Forelimb muscle (tissue), 1 donor: ENCODE measurements around the gene SLC8A3. TPM values are rescaled to one million over a fixed set of nuclear protein-coding genes. Genes with fewer than 3 reads are reported as not detected.

Experiments used
- DNase-seq: peaks from one replicate; pipeline ENCODE4 v3.0.0-alpha.2; 2013; ENCODE audit warnings: low read depth
- polyA plus RNA-seq: library from polyadenylated mRNA; unstranded; fragments of 120-200 nt; gene quantifications from one replicate; pipeline ENCODE4 v1.2.1, GENCODE V29; 2013; ENCODE audit not compliant: insufficient read length

The SLC8A3 gene
- polyA plus RNA-seq, 1 donor: 8.5 TPM

DNA sequence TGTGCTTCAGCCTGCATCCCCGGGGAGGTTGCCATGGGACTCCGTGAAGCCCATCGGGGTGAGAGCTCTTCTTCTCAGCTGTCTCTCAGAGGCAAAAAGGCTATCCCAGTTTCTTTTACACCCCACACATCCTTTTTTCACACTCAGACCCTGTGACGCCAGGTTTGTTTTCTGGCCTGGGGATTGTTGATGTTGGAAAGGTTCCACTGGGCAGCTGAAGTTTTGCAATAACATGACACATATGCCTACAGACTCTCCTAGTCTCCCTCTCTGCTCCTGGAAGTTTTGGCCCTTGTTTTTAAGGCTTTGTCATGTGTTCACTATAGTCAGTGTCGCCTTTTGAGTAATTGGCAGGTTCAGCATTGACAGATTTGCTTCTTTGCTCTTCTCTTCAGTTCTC is 190.9 kb downstream of the SLC8A3 start:
- DNase-seq: no peak

DNA sequence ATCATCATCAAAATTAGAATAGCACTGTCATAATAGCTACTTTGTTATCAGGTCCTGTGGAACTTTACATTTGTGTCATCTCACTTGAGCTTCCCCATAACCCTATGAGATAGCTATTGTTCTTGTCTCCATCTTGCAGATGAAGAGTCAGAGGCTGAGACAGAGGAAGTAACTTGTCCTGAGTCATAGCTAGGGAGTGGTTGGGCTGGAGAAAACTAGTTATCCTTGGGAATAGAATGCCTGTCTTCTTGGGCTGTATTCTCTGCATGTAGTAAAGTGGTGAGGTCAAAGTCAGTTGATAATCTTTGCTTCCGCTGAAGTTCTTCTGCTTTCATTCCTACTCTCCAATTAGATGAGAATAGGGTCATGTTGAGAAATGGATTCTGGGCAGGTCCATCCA is 192.5 kb downstream of the SLC8A3 start:
- no peak for DNase-seq

Other genes starting within 250 kb of the SLC8A3 start
- gene COX16, start 170.7 kb upstream of the SLC8A3 start, polyA plus RNA-seq: 53.4 TPM
- gene SYNJ2BP, start 228.1 kb upstream of the SLC8A3 start, polyA plus RNA-seq: 26.6 TPM